Activated naive CD8-positive, alpha-beta T cell treated with anti-CD3 and anti-CD28 coated beads, Interleukin-2, amount 10 ng/mL, durations not matched to agents 7 days and 5 days (primary cell): Measurements from ENCODE around the gene ING5. TPM values are rescaled to one million over a fixed set of nuclear protein-coding genes. Genes with fewer than 3 reads are reported as not detected.

Experiments
- ATAC-seq: fragments of 150-1000 bp; cut with Tn5 transposase; one replicate; pipeline ENCODE4 v1.10.0; 2021; ENCODE audit warnings: low read depth, moderate library complexity
- POLR2A ChIA-PET: fragments of 350-600 bp; sonication (Branson Sonifier 250); formaldehyde crosslinking; loops from one replicate; lab custom pipeline; 2021; ENCODE audit warnings: antibody characterized with exemption; lab: Charles Lee
- DNase-seq: peaks from one replicate; pipeline ENCODE4 v3.0.0; 2021
- H3K27ac Mint-ChIP-seq: one replicate; pipeline ENCODE4 v1.8.0; 2022; ENCODE audit warnings: mild to moderate bottlenecking, mixed read lengths
- H3K27me3 Mint-ChIP-seq: one replicate; pipeline ENCODE4 v1.8.0; 2022; ENCODE audit warnings: mild to moderate bottlenecking, moderate library complexity, mixed read lengths
- H3K36me3 Mint-ChIP-seq: one replicate; pipeline ENCODE4 v1.8.0; 2021; ENCODE audit warnings: mild to moderate bottlenecking, mixed read lengths
- H3K4me1 Mint-ChIP-seq: one replicate; pipeline ENCODE4 v1.8.0; 2021; ENCODE audit warnings: mixed read lengths
- H3K4me3 Mint-ChIP-seq: one replicate; pipeline ENCODE4 v1.8.0; 2022; ENCODE audit warnings: mild to moderate bottlenecking, moderate library complexity, mixed read lengths
- H3K9me3 Mint-ChIP-seq: one replicate; pipeline ENCODE4 v1.8.0; 2021; ENCODE audit warnings: mixed read lengths
- total RNA-seq, 2 experiments: library from RNA; stranded (reverse); gene quantifications; one replicate each; pipeline ENCODE4 v1.2.3, GENCODE V29; 2021

The ING5 gene
- total RNA-seq, 2 experiments from 2014 or later, result 52.1 to 54.3 TPM

GRCh38 chr2:241777170-241777685, 75.4 kb downstream of the ING5 start:
- ATAC-seq, result no peak
- peaks cover under 1% of the 10 kb centered on the region for H3K4me1 Mint-ChIP-seq
- H3K36me3 Mint-ChIP-seq, result no peaks in the 10 kb centered on the region
- H3K27ac Mint-ChIP-seq, result no peak overlapping the region
- DNase-seq, result no peak
- no peak overlapping the region for H3K4me3 Mint-ChIP-seq
- peaks cover 2% of the 10 kb centered on the region for H3K27me3 Mint-ChIP-seq
- H3K9me3 Mint-ChIP-seq, result peaks cover 4% of the 10 kb centered on the region
- POLR2A ChIA-PET, result no interaction called here

GRCh38 chr2:241777686-241778627, 76.1 kb downstream of the ING5 start:
- Mint-ChIP-seq H3K4me1 (no peaks in the 10 kb centered on the region), H3K4me3 (no peak overlapping the region), H3K9me3 (peaks cover 5% of the 10 kb centered on the region), H3K27ac (no peak overlapping the region), H3K27me3 (peaks cover 2% of the 10 kb centered on the region), H3K36me3 (no peaks in the 10 kb centered on the region)
- ATAC-seq, result no peak
- no peak for DNase-seq
- POLR2A ChIA-PET, result no interaction called here

Other genes starting within 250 kb of the ING5 start
- 100 to 1,000 TPM; 156 to 162 TPM for gene STK25, start 193.5 kb upstream of the ING5 start, total RNA-seq
- gene BOK, start 143.3 kb upstream of the ING5 start, total RNA-seq, result not detected
- 10 to 100 TPM; 35.0 to 35.5 TPM for gene THAP4, start 64.9 kb upstream of the ING5 start, total RNA-seq
- 100 to 1,000 TPM in 1 of 2 experiments, 10 to 100 TPM in 1; 91.1 to 101 TPM for gene ATG4B, start 64.3 kb upstream of the ING5 start, total RNA-seq
- gene DTYMK, start 15.2 kb upstream of the ING5 start, total RNA-seq, result 10 to 100 TPM; 56.5 to 67.9 TPM
- 10 to 100 TPM; 44.2 to 46.2 TPM for gene D2HGDH, start 32.6 kb downstream of the ING5 start, total RNA-seq
- under 1 TPM; 0.22 to 0.43 TPM for gene GAL3ST2, start 74.8 kb downstream of the ING5 start, total RNA-seq
- gene NEU4, start 107.2 kb downstream of the ING5 start, total RNA-seq, result under 1 TPM in 1 of 2 experiments, not detected in 1; 0.20 TPM
- gene PDCD1, start 156.9 kb downstream of the ING5 start, total RNA-seq, result 1 to 10 TPM; 5.4 to 6.6 TPM
- under 1 TPM; 0.53 to 0.60 TPM for gene RTP5, start 167.7 kb downstream of the ING5 start, total RNA-seq